ENCODE data around the gene ZNF628. TPM values are rescaled to one million over a fixed set of nuclear protein-coding genes. Genes with fewer than 3 reads are reported as not detected.

Gene ZNF628
- polyA plus RNA-seq, 3 donors = 0.50 to 3.1 TPM; not detected in 1

GRCh38 chr19:55453511-55454260, 22.7 kb upstream of the ZNF628 start:
- Mint-ChIP-seq H3K27ac (no peak overlapping the region), H3K27me3 (ENCODE audit: low read depth in 3 of 3) (peaks cover 27 to 36% (median 29%) of the 10 kb centered on the region in 3 donors), H3K4me3 (peak overlapping the region in 1 of 2 donors; percentile 9), H3K4me1 (peaks cover 6% of the 10 kb centered on the region), H3K9me3 (peaks cover 0 to 14% (median 9%) of the 10 kb centered on the region in 7 donors), H3K36me3 (peaks cover 17 to 29% of the 10 kb centered on the region in 2 donors)
- Histone ChIP-seq H3K4me3 (replicated peaks in 1 of 3; ENCODE audit: low read depth in 2 of 3, low read length in 3 of 3) (no peak overlapping the region), H3K79me2 (ENCODE audit: insufficient read depth, low read length) (no peaks in the 10 kb centered on the region), H2AFZ (ENCODE audit: insufficient read depth, low read depth, low read length, poor library complexity, severe bottlenecking) (no peak overlapping the region), H3K27ac (ENCODE audit: low read depth in 1 of 2, low read length in 2 of 2) (no peak overlapping the region), H3K36me3 (replicated peaks in 1 of 2; ENCODE audit: control insufficient read depth in 1 of 2, insufficient read depth in 2 of 2, low read length in 2 of 2) (peaks cover 0 to 5% of the 10 kb centered on the region in 2 donors), H3K4me2 (replicated peaks; ENCODE audit: extremely low read depth, low read length, poor library complexity, severe bottlenecking) (no peak overlapping the region), H3K9ac (ENCODE audit: insufficient read depth, low read length, poor library complexity, severe bottlenecking) (no peak overlapping the region), H3K9me3 (replicated peaks in 1 of 2; ENCODE audit: control insufficient read depth in 1 of 2, insufficient read depth in 1 of 2, low read length in 2 of 2) (peaks cover 5 to 7% of the 10 kb centered on the region in 2 donors), H4K20me1 (ENCODE audit: insufficient read depth, low read length) (peaks cover 3% of the 10 kb centered on the region), H3K4me1 (ENCODE audit: control insufficient read depth in 1 of 2, insufficient read depth in 2 of 2, low read length in 2 of 2) (peaks cover 5 to 10% of the 10 kb centered on the region in 2 donors), H3K27me3 (ENCODE audit: control insufficient read depth in 2 of 2, insufficient read depth in 2 of 2, low read length in 2 of 2) (peaks cover 10 to 38% of the 10 kb centered on the region in 2 donors)
- DNase-seq = no peak
- intact Hi-C loops (cut with micrococcal nuclease) = loop anchor here (10.0 kb wide), 2 partner anchors 159 to 309 kb away; partner anchors contain the start of gene TNNT1 (in 1 of the 2)
- WGBS (ENCODE audit: insufficient coverage) = 94% methylated on average over 10 of the region's 12 CpGs
- TF ChIP-seq, protein P1, sequence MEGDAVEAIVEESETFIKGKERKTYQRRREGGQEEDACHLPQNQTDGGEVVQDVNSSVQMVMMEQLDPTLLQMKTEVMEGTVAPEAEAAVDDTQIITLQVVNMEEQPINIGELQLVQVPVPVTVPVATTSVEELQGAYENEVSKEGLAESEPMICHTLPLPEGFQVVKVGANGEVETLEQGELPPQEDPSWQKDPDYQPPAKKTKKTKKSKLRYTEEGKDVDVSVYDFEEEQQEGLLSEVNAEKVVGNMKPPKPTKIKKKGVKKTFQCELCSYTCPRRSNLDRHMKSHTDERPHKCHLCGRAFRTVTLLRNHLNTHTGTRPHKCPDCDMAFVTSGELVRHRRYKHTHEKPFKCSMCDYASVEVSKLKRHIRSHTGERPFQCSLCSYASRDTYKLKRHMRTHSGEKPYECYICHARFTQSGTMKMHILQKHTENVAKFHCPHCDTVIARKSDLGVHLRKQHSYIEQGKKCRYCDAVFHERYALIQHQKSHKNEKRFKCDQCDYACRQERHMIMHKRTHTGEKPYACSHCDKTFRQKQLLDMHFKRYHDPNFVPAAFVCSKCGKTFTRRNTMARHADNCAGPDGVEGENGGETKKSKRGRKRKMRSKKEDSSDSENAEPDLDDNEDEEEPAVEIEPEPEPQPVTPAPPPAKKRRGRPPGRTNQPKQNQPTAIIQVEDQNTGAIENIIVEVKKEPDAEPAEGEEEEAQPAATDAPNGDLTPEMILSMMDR (IDR thresholded peaks at IDR 0.05) = no peak

DNA sequence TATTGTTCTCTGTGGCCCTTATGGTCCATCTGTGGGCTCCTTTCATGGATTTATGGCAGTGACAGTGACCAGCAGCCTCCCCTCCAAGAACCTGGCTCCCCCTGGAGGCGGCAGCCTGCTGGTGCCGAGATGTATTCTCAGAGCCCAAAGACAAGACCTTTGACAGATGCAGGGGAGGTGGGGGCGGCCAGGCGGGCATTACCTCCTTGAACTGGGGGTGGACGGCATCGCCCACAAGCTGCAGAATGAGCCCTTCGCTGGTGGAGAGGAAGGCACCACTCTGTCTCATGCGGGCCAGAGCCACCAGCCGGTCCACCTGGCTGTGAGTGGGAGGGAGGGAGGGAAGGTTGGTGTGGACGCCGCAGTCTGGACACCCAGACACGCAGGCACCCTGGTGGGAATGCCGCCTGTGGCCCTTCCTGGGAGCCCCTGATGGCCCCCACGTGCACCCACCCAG, 21.6 kb upstream of the ZNF628 start:
- Histone ChIP-seq H3K4me3 (replicated peaks in 1 of 3; ENCODE audit: low read depth in 2 of 3, low read length in 3 of 3) (no peak overlapping the region), H3K79me2 (ENCODE audit: insufficient read depth, low read length) (no peaks in the 10 kb centered on the region), H3K9ac (ENCODE audit: insufficient read depth, low read length, poor library complexity, severe bottlenecking) (no peak overlapping the region), H3K4me1 (ENCODE audit: control insufficient read depth in 1 of 2, insufficient read depth in 2 of 2, low read length in 2 of 2) (peaks cover 5 to 10% of the 10 kb centered on the region in 2 donors), H3K4me2 (replicated peaks; ENCODE audit: extremely low read depth, low read length, poor library complexity, severe bottlenecking) (no peak overlapping the region), H3K36me3 (replicated peaks in 1 of 2; ENCODE audit: control insufficient read depth in 1 of 2, insufficient read depth in 2 of 2, low read length in 2 of 2) (peaks cover 0 to 5% of the 10 kb centered on the region in 2 donors), H3K27me3 (ENCODE audit: control insufficient read depth in 2 of 2, insufficient read depth in 2 of 2, low read length in 2 of 2) (peaks cover 10 to 31% of the 10 kb centered on the region in 2 donors), H3K9me3 (replicated peaks in 1 of 2; ENCODE audit: control insufficient read depth in 1 of 2, insufficient read depth in 1 of 2, low read length in 2 of 2) (peaks cover 5 to 7% of the 10 kb centered on the region in 2 donors), H2AFZ (ENCODE audit: insufficient read depth, low read depth, low read length, poor library complexity, severe bottlenecking) (no peak overlapping the region), H4K20me1 (ENCODE audit: insufficient read depth, low read length) (peaks cover 3% of the 10 kb centered on the region), H3K27ac (ENCODE audit: low read depth in 1 of 2, low read length in 2 of 2) (no peak overlapping the region)
- TF ChIP-seq, protein P1 (IDR thresholded peaks at IDR 0.05) = peak; percentile 62
- intact Hi-C loops (cut with micrococcal nuclease) = loop anchor here (10.0 kb wide), 2 partner anchors 160 to 310 kb away; partner anchors contain the start of gene TNNT1 (in 1 of the 2)
- no peak overlapping the region for H3K27ac Mint-ChIP-seq
- peak in 2 of 3 donors; percentile 16 to 34 for DNase-seq
- H3K4me1 Mint-ChIP-seq = peaks cover 9% of the 10 kb centered on the region
- H3K9me3 Mint-ChIP-seq = peaks cover 0 to 14% (median 9%) of the 10 kb centered on the region in 7 donors
- H3K4me3 Mint-ChIP-seq = no peak overlapping the region
- 81% methylated on average over 8 of the region's 14 CpGs for WGBS (ENCODE audit: insufficient coverage)
- H3K27me3 Mint-ChIP-seq (ENCODE audit: low read depth in 3 of 3) = peaks cover 27 to 36% (median 29%) of the 10 kb centered on the region in 3 donors
- peaks cover 17 to 29% of the 10 kb centered on the region in 2 donors for H3K36me3 Mint-ChIP-seq
